Suppressor macrophage treated with lipopolysaccharide for 4 hours (primary cell): ENCODE results near the gene ANKS1B.

Source experiments
- DNase-seq: peaks from one replicate; pipeline ENCODE4 v3.0.0-alpha.2; 2020

The ANKS1B gene

GRCh38 chr12:99553461-99553860 lies 431.3 kb downstream of the ANKS1B start:
- no peak for DNase-seq

GRCh38 chr12:99552022-99552421 lies 432.7 kb downstream of the ANKS1B start:
- no peak for DNase-seq

GRCh38 chr12:99549651-99550050 lies 435.1 kb downstream of the ANKS1B start:
- no peak for DNase-seq

GRCh38 chr12:99549196-99549595 lies 435.5 kb downstream of the ANKS1B start:
- DNase-seq, result no peak

GRCh38 chr12:99544457-99544856 lies 440.3 kb downstream of the ANKS1B start:
- no peak for DNase-seq

- DNase-seq, result no peak
Observed at GRCh38 chr12:99529966-99530365, 454.8 kb downstream of the ANKS1B start.

GRCh38 chr12:99528478-99528877 lies 456.3 kb downstream of the ANKS1B start:
- DNase-seq, result no peak

- DNase-seq, result no peak
Observed at GRCh38 chr12:99523853-99524252, 460.9 kb downstream of the ANKS1B start.

- DNase-seq, result no peak
Observed at GRCh38 chr12:99522456-99522855, 462.3 kb downstream of the ANKS1B start.

- DNase-seq, result no peak
Observed at GRCh38 chr12:99521664-99522063, 463.1 kb downstream of the ANKS1B start.

- DNase-seq, result no peak
Observed at GRCh38 chr12:99513066-99513465, 471.7 kb downstream of the ANKS1B start.

- DNase-seq, result no peak
Observed at GRCh38 chr12:99505805-99506204, 478.9 kb downstream of the ANKS1B start.

- DNase-seq, result no peak
Observed at GRCh38 chr12:99498756-99499155, 486.0 kb downstream of the ANKS1B start.

GRCh38 chr12:99495799-99496198 lies 488.9 kb downstream of the ANKS1B start:
- no peak for DNase-seq

GRCh38 chr12:99493197-99493596 lies 491.5 kb downstream of the ANKS1B start:
- no peak for DNase-seq

- no peak for DNase-seq
Observed at GRCh38 chr12:99486277-99486676, 498.5 kb downstream of the ANKS1B start.

GRCh38 chr12:99479149-99479548 lies 505.6 kb downstream of the ANKS1B start:
- no peak for DNase-seq

- DNase-seq, result no peak
Observed at GRCh38 chr12:99476956-99477355, 507.8 kb downstream of the ANKS1B start.

GRCh38 chr12:99455350-99456035 lies 529.2 kb downstream of the ANKS1B start:
- no peak for DNase-seq

GRCh38 chr12:99454539-99455172 lies 530.1 kb downstream of the ANKS1B start:
- DNase-seq, result no peak

GRCh38 chr12:99453836-99454538 lies 530.7 kb downstream of the ANKS1B start:
- no peak for DNase-seq

- DNase-seq, result no peak
Observed at GRCh38 chr12:99450036-99450630, 534.6 kb downstream of the ANKS1B start.

- no peak for DNase-seq
Observed at GRCh38 chr12:99444859-99445316, 539.8 kb downstream of the ANKS1B start.

GRCh38 chr12:99442758-99443157 lies 542.0 kb downstream of the ANKS1B start:
- no peak for DNase-seq
